DMS79 (cell line): Measurements from ENCODE around the gene NPIPB6.

Source experiments
- DNase-seq: peaks from one replicate; lab custom pipeline; 2025; lab: John Stamatoyannopoulos, UW

NPIPB6 gene

DNA sequence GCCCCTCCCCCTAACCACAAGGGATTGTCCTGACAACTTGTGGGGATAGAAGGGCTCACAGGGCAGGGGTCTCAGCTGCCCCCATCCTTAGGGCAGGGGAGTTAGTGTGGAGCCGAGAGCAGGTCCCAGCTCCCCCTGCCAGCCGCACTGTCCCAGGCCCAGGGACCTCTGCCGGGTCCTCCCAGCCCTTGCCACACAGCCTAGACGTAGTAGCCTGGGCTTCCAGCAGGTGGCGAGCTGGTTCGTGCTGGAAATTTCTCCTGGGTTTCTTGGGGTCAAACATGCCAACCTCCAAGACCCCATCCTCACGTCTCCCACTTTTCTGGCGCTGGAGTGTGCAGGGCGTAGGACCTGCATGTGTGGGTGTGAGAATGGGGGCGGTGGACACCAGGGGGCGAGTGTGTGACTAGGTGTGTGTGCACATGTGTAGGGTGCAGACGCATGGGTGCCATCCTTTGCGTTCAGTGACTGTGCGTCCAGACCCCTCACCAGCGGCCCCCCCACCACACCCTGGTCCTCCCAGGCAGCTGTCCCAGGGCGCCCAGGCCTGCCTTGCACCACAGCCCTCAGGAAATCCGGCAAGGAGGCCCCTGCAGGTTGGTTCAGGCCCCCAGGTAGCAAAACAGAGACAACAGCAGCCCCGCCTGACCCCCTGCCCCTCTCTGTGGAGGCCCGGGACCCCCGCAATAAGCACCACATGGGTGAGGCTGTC, 41.5 kb downstream of the NPIPB6 start:
- DNase-seq: no peak

DNA sequence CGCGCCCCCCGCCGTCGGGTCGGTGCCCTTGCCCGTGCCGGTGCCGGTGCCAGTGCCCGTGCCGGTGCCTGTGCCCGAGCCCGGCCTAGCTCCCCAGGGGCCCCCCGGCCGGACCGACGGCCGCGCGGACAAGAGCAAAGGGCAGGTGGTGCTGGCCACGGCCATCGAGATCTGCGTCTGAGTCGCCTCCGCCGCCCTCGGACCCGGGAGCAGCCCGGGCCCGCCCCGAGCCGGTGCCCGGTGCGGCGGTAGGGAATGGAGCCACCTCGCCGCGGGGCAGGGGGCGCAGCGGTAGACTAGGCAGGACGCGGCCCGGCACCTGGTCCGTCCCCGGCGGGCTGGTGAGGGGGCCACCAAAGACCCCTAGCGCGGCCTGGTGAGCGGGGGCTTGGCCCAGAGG, 42.6 kb downstream of the NPIPB6 start:
- no peak for DNase-seq

DNA sequence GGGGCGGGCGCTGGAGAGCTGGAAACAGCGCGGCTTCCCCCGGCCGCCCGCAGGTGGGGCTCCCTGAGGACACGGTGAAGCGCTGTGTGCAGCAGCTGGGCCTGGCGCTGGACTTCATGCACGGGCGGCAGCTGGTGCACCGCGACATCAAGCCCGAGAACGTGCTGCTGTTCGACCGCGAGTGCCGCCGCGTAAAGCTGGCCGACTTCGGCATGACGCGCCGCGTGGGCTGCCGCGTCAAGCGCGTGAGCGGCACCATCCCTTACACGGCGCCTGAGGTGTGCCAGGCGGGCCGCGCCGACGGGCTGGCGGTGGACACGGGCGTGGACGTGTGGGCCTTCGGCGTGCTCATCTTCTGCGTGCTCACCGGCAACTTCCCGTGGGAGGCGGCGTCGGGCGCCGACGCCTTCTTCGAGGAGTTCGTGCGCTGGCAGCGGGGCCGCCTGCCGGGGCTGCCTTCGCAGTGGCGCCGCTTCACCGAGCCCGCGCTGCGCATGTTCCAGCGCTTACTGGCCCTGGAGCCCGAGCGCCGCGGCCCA, 43.2 kb downstream of the NPIPB6 start:
- no peak for DNase-seq

- DNase-seq: no peak
Observed at GRCh38 chr16:28319476-28320022, 43.8 kb downstream of the NPIPB6 start.

GRCh38 chr16:28318042-28318744, 45.1 kb downstream of the NPIPB6 start:
- DNase-seq: no peak

GRCh38 chr16:28317040-28317880, 46.0 kb downstream of the NPIPB6 start:
- DNase-seq: no peak

DNA sequence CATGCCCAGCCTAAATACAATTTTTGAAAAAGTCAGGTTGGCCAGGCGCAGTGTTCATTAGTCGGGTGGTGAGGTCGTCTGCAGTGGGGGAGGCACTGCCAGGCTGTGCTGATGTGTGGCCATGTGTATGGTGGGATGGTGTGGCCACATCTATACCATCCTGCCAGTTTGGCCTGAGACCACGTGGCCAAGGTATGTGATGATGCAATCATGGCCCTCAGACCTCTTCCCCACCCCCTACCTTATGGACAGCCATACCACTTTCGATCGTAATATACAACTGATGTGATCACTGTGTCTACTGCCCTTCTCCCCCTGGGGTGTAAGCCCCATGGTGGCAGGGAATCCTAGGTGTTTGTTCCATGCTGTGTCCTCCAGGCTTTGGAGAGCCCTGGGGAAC, 47.3 kb downstream of the NPIPB6 start:
- no peak for DNase-seq

DNA sequence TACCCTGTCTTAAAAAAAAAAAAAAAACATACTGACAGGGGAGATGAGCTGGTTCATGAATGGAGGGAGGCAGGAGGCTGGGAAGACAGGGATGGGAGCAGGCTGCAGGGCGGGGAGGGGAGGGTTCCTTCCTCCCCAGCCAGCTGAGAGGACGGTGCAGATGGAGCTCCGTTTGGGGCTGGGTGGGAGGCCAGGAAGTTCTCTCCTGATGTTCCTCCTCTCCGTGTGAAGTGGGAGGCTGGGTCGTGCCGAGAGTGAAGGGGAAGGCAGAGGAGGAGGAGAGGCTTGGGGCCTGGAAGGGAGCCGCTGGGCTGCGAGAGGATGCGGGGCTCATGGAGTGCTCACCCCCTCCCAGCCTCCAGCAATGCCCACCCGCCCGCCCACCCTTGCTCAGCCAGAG, 49.7 kb downstream of the NPIPB6 start:
- no peak for DNase-seq

DNA sequence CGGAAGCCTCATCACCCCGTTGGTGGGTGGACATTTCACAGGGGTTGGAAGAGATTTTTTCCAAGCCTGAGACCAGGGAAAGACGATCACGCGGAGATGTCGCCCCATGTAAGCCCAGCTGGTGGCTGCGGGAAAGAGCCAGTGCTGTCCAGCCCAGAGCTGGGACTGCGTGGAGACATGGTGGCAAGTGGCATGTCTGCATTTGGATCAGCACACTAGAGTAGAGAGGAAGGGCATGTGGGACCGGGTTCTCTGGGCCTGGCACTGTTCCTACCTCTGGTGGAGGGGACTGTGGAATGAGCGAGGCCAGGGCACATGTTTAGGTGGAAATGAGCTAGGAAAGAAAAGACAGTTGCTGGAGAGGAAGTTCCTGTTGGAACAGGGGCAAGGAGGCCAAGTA, 51.0 kb downstream of the NPIPB6 start:
- no peak for DNase-seq

- no peak for DNase-seq
Observed at GRCh38 chr16:28311913-28312312, 51.4 kb downstream of the NPIPB6 start.

DNA sequence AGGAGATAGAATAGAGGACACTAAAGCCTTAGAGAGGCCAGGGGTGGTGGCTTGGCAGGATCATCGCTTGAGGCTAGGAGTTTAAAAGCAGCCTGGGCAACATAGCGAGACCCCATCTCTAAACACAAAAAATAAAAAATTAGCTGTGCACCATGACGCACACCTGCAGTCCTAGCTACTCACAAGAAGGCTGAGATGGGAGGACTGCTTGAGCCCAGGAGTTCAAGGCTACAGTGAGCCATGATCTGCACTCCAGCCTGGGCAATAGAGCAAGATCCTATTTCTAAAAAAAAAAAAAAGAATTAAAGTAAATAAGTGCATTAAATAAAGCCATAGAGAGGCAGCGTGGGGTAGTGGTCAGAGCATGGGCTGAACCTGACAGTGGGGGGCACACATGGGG, 51.9 kb downstream of the NPIPB6 start:
- DNase-seq: no peak

DNA sequence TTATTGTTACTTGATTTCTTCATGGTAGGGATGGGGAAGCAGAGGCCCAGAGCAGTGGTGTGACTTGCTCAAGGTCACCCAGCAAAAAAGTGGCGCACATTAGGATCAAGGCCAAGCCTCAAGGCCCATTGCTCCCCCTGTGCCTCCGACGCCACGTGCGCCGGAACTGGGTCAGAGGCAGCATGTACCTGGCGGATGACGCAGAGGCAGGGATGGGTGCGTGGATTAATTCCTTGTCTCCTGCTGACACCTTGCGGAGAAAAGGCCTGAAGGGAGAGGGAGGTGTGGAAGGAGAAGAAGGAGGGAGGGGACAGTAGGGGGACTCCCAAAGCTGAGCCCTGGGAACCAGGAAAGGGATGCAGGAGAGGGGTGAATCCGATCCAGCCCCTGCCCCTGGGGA, 52.5 kb downstream of the NPIPB6 start:
- no peak for DNase-seq

- DNase-seq: no peak
Observed at GRCh38 chr16:28309811-28310311, 53.4 kb downstream of the NPIPB6 start.

DNA sequence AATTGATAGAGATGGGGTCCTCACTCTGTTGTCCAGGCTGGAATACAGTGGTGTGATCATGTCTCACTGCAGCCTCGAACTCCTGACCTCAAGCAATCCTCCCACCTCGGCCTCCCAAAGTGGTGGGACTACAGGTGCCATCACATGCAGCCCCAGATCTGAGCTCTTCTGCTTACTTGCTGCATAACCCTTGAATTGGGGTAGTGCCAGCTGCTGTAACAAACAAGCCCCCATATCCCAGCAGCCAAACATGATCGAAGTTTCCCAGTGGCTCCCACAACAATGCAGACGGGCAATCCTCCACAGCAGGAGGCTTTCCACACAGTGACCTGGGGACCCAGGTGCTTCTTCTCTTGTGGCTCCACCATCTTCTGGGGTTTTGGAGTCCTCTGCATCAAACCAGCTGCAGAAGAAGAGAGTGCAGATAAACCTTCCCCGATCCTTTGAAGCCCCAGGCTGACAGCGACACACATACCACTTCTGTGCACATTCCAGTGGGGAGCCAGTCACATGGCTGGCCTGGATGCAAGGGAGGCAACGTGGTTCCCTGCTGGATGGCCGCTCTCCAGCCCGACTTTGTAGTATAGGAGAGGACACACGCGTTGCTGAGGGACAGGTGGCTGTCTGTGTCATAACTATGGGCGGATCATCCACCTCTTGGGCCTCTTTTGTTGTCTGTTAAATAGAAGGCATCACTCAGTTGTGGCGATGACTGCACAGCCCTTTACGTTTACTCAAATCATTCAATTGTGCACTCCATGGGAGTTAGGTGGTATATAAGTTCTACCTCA, 54.3 kb downstream of the NPIPB6 start:
- no peak for DNase-seq

DNA sequence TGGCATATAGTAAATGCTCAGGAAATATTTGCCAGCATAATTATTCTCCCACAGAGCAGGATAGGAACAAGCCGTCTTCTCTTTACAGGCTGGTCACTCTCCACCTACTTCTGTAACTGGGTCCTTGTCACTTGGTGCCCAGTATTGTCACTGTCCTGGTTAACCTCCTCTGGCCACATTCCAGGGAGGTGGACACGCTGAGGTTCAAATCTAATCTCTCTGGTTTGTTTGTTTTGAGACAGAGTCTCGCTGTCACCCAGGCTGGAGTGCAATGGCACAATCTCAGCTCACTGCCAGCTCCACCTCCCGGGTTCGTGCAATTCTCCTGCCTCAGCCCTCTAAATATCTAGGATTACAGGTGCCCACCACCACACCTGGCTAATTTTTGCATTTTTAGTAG, 55.4 kb downstream of the NPIPB6 start:
- DNase-seq: no peak

DNA sequence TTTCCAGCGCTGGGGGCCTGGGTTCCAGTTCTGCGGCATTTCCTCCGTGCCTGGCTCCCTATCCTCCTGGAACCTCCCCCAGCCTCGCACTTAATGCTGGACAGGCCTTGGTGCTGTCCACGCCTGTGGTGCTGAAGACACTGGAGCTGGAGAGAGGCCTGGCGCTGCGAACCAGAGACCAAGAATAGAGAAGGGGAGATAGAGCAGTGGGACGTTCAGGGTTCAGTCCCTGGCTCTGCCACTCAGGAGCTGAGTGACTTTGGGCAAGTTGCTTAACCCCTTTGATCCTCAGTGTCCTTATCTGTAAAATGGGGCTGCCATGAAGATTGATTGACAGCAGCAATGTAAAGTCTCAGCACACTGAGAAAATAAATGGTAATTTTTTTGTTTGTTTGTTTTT, 59.1 kb downstream of the NPIPB6 start:
- no peak for DNase-seq

GRCh38 chr16:28303132-28303531, 60.2 kb downstream of the NPIPB6 start:
- DNase-seq: no peak

GRCh38 chr16:28301620-28302019, 61.7 kb downstream of the NPIPB6 start:
- DNase-seq: no peak

- DNase-seq: no peak
Observed at GRCh38 chr16:28301154-28301553, 62.2 kb downstream of the NPIPB6 start.

GRCh38 chr16:28300327-28300726, 63.0 kb downstream of the NPIPB6 start:
- DNase-seq: no peak

DNA sequence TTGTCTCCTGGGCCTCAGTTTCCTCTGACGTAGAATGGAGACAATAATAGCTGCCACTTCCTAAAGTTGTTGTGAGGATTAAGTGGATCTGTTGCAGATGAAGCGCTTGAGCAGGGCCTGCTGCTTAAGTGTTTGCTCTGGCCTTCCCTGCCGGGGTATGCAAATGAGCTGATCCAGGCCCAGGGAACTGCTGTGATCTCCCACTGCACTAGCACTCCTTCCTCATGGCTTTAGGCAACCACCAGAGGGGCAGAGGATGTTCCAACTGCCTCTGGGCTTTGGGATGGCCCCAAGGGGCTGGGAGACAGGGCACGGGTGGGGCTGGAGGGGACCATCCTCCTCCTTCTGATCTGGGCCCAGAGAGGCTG, 64.8 kb downstream of the NPIPB6 start:
- DNase-seq: peak; percentile 9
